Glutamatergic neuron (in vitro differentiated cells): ENCODE data around the gene MAN2B2. TPM values are rescaled to one million over a fixed set of nuclear protein-coding genes. Genes with fewer than 3 reads are reported as not detected.

Experiments used
- DNase-seq: peaks from one replicate; pipeline ENCODE4 v3.0.0; 2022
- H3K27ac Mint-ChIP-seq: one replicate; pipeline ENCODE4 v1.8.0; 2020; ENCODE audit warnings: mild to moderate bottlenecking, mixed read lengths, inconsistent platforms; ENCODE audit not compliant: unreplicated experiment
- H3K27me3 Mint-ChIP-seq: one replicate; pipeline ENCODE4 v1.8.0; 2020; ENCODE audit warnings: mild to moderate bottlenecking, moderate library complexity, mixed read lengths, inconsistent platforms; ENCODE audit not compliant: unreplicated experiment
- H3K36me3 Mint-ChIP-seq: one replicate; pipeline ENCODE4 v1.8.0; 2020; ENCODE audit warnings: mild to moderate bottlenecking, mixed read lengths, inconsistent platforms; ENCODE audit not compliant: unreplicated experiment
- H3K4me1 Mint-ChIP-seq: one replicate; pipeline ENCODE4 v1.8.0; 2020; ENCODE audit warnings: mild to moderate bottlenecking, low read depth, mixed read lengths, inconsistent platforms; ENCODE audit not compliant: unreplicated experiment
- H3K4me3 Mint-ChIP-seq: one replicate; pipeline ENCODE4 v1.8.0; 2020; ENCODE audit warnings: mild to moderate bottlenecking, mixed read lengths, inconsistent platforms; ENCODE audit not compliant: unreplicated experiment
- H3K9me3 Mint-ChIP-seq: one replicate; pipeline ENCODE4 v1.8.0; 2020; ENCODE audit warnings: mild to moderate bottlenecking, moderate library complexity, mixed read lengths, inconsistent platforms; ENCODE audit not compliant: unreplicated experiment
- CTCF ChIP-seq: fragments of 200-600 bp; sonication (generic); IDR thresholded peaks from one replicate; pipeline ENCODE4 v1.5.0; 2021; ENCODE audit not compliant: partially characterized antibody, unreplicated experiment
- total RNA-seq: library from RNA; stranded (reverse); fragmentation: NEBNext Ultra II Directional; extraction: Animal tissue kit (Norgen Biotek cat#: 25700); gene quantifications from one replicate; pipeline ENCODE4 v1.2.1, GENCODE V29; 2021; ENCODE audit not compliant: unreplicated experiment

Gene MAN2B2
- total RNA-seq, 1 donor from 2014 or later = 15.5 TPM

GRCh38 chr4:6527683-6528595, 47.0 kb upstream of the MAN2B2 start:
- peak overlapping the region; percentile 75 for H3K27ac Mint-ChIP-seq
- no peak for TF ChIP-seq CTCF
- no peak overlapping the region for H3K4me3 Mint-ChIP-seq
- DNase-seq = no peak
- H3K4me1 Mint-ChIP-seq = peaks cover 25% of the 10 kb centered on the region
- H3K27me3 Mint-ChIP-seq = peaks cover 15% of the 10 kb centered on the region
- H3K9me3 Mint-ChIP-seq = peaks cover 7% of the 10 kb centered on the region
- H3K36me3 Mint-ChIP-seq = no peaks in the 10 kb centered on the region

GRCh38 chr4:6529021-6529420, 46.0 kb upstream of the MAN2B2 start:
- peak overlapping the region; percentile 75 for H3K27ac Mint-ChIP-seq
- peaks cover 11% of the 10 kb centered on the region for H3K27me3 Mint-ChIP-seq
- H3K36me3 Mint-ChIP-seq = no peaks in the 10 kb centered on the region
- H3K4me3 Mint-ChIP-seq = no peak overlapping the region
- peaks cover 7% of the 10 kb centered on the region for H3K9me3 Mint-ChIP-seq
- H3K4me1 Mint-ChIP-seq = peaks cover 25% of the 10 kb centered on the region
- no peak for TF ChIP-seq CTCF
- peak; percentile 43 for DNase-seq

GRCh38 chr4:6530301-6530700, 44.7 kb upstream of the MAN2B2 start:
- Mint-ChIP-seq H3K36me3 (no peaks in the 10 kb centered on the region), H3K4me3 (no peak overlapping the region), H3K9me3 (peaks cover 7% of the 10 kb centered on the region), H3K27me3 (peaks cover 11% of the 10 kb centered on the region), H3K27ac (peak overlapping the region; percentile 28), H3K4me1 (peaks cover 20% of the 10 kb centered on the region)
- no peak for DNase-seq
- no peak for TF ChIP-seq CTCF

- Mint-ChIP-seq H3K4me3 (no peak overlapping the region), H3K27me3 (peaks cover 11% of the 10 kb centered on the region), H3K27ac (no peak overlapping the region), H3K4me1 (peaks cover 20% of the 10 kb centered on the region), H3K36me3 (peaks cover under 1% of the 10 kb centered on the region), H3K9me3 (peaks cover 4% of the 10 kb centered on the region)
- no peak for TF ChIP-seq CTCF
- DNase-seq = no peak
Observed at GRCh38 chr4:6530964-6531363, 44.0 kb upstream of the MAN2B2 start.

GRCh38 chr4:6532102-6532501, 42.9 kb upstream of the MAN2B2 start:
- peaks cover 15% of the 10 kb centered on the region for H3K4me1 Mint-ChIP-seq
- peaks cover 6% of the 10 kb centered on the region for H3K9me3 Mint-ChIP-seq
- no peak for DNase-seq
- H3K27ac Mint-ChIP-seq = no peak overlapping the region
- H3K27me3 Mint-ChIP-seq = peaks cover 11% of the 10 kb centered on the region
- H3K4me3 Mint-ChIP-seq = no peak overlapping the region
- H3K36me3 Mint-ChIP-seq = peaks cover 4% of the 10 kb centered on the region
- TF ChIP-seq CTCF = no peak
